H9 (cell line): Measurements from ENCODE around the gene PMIS2. TPM values are rescaled to one million over a fixed set of nuclear protein-coding genes. Genes with fewer than 3 reads are reported as not detected.
A peak's percentile ranks its signal among the peaks of the same experiment; 100 is the strongest.

ENCODE experiments used
- DNase-seq: peaks from one replicate; pipeline ENCODE4 v3.0.0-alpha.2; 2017
- H2AFZ ChIP-seq: one replicate; pipeline ENCODE4 v1.6.1; 2013; ENCODE audit warnings: mild to moderate bottlenecking, low read length, control low read depth, moderate library complexity
- H2AK5ac ChIP-seq: 2 replicates; pipeline ENCODE4 v1.6.1; 2013; ENCODE audit warnings: low read length, control low read depth, mixed read lengths; ENCODE audit not compliant: insufficient read length
- H2BK120ac ChIP-seq: one replicate; pipeline ENCODE4 v1.6.1; 2013; ENCODE audit warnings: low read depth, mild to moderate bottlenecking, low read length, control low read depth, inconsistent platforms; ENCODE audit not compliant: poor library complexity, severe bottlenecking
- H2BK12ac ChIP-seq: 2 replicates; pipeline ENCODE4 v1.6.1; 2013; ENCODE audit warnings: low read length, control low read depth, mixed read lengths, low read depth; ENCODE audit not compliant: insufficient read length
- H2BK15ac ChIP-seq: 2 replicates; pipeline ENCODE4 v1.6.1; 2013; ENCODE audit warnings: low read depth, low read length, control low read depth
- H2BK20ac ChIP-seq: one replicate; pipeline ENCODE4 v1.6.1; 2013; ENCODE audit warnings: low read depth, mild to moderate bottlenecking, low read length, control low read depth, inconsistent platforms; ENCODE audit not compliant: poor library complexity, severe bottlenecking
- H2BK5ac ChIP-seq: 2 replicates; pipeline ENCODE4 v1.6.1; 2013; ENCODE audit warnings: low read length, control low read depth, mixed read lengths; ENCODE audit not compliant: insufficient read length
- H3K14ac ChIP-seq: 2 replicates; pipeline ENCODE4 v1.6.1; 2013; ENCODE audit warnings: low read length, control low read depth; ENCODE audit not compliant: insufficient read depth
- H3K18ac ChIP-seq: 2 replicates; pipeline ENCODE4 v1.6.1; 2013; ENCODE audit warnings: low read depth, mild to moderate bottlenecking, mixed read lengths, low read length, control low read depth; ENCODE audit not compliant: insufficient read length
- H3K23ac ChIP-seq: 2 replicates; pipeline ENCODE4 v1.6.1; 2013; ENCODE audit warnings: low read length, control low read depth, mixed read lengths, low read depth; ENCODE audit not compliant: insufficient read length
- H3K23me2 ChIP-seq: 2 replicates; pipeline ENCODE4 v1.6.1; 2013; ENCODE audit warnings: low read depth, mild to moderate bottlenecking, mixed read lengths, low read length, control low read depth; ENCODE audit not compliant: insufficient read length, poor library complexity, severe bottlenecking
- H3K27ac ChIP-seq: 2 replicates; pipeline ENCODE4 v1.5.1; 2013; ENCODE audit warnings: low read length, control low read depth, mixed read lengths, low read depth; ENCODE audit not compliant: insufficient read length
- H3K27me3 ChIP-seq: 2 replicates; pipeline ENCODE4 v1.6.1; 2013; ENCODE audit warnings: low read length, control low read depth, inconsistent platforms; ENCODE audit not compliant: insufficient read depth
- H3K4ac ChIP-seq: 2 replicates; pipeline ENCODE4 v1.6.1; 2013; ENCODE audit warnings: low read depth, mild to moderate bottlenecking, control low read depth, inconsistent platforms, low read length, moderate library complexity
- H3K4me1 ChIP-seq: 2 replicates; pipeline ENCODE4 v1.6.1; 2013; ENCODE audit warnings: low read length, control low read depth, inconsistent platforms; ENCODE audit not compliant: insufficient read depth
- H3K4me2 ChIP-seq: 2 replicates; pipeline ENCODE4 v1.6.1; 2013; ENCODE audit warnings: low read length, control low read depth, mixed read lengths; ENCODE audit not compliant: insufficient read length, insufficient read depth
- H3K56ac ChIP-seq: 2 replicates; pipeline ENCODE4 v1.6.1; 2013; ENCODE audit warnings: low read depth, mild to moderate bottlenecking, mixed read lengths, low read length, control low read depth; ENCODE audit not compliant: insufficient read length
- H3K79me1 ChIP-seq: 2 replicates; pipeline ENCODE4 v1.6.1; 2013; ENCODE audit warnings: low read depth, mild to moderate bottlenecking, moderate library complexity, low read length, control low read depth, inconsistent platforms; ENCODE audit not compliant: insufficient read depth, poor library complexity, severe bottlenecking
- H3K79me2 ChIP-seq: 2 replicates; pipeline ENCODE4 v1.6.1; 2013; ENCODE audit warnings: low read length, control low read depth, inconsistent platforms; ENCODE audit not compliant: insufficient read depth
- H3K9ac ChIP-seq: 2 replicates; pipeline ENCODE4 v1.6.1; 2013; ENCODE audit warnings: low read length, control low read depth, mixed read lengths; ENCODE audit not compliant: insufficient read length; ENCODE audit errors: extremely low read depth
- H3K9me3 ChIP-seq: one replicate; pipeline ENCODE4 v1.6.1; 2013; ENCODE audit warnings: low read depth, low read length, inconsistent platforms; ENCODE audit not compliant: control insufficient read depth
- H3T11ph ChIP-seq: one replicate; pipeline ENCODE4 v1.6.1; 2013; ENCODE audit warnings: mild to moderate bottlenecking, low read length, control low read depth, inconsistent platforms
- H4K20me1 ChIP-seq: one replicate; pipeline ENCODE4 v1.6.1; 2013; ENCODE audit not compliant: control insufficient read depth, insufficient read length, insufficient read depth
- H4K5ac ChIP-seq: 2 replicates; pipeline ENCODE4 v1.6.1; 2013; ENCODE audit warnings: low read depth, mild to moderate bottlenecking, mixed read lengths, low read length, control low read depth; ENCODE audit not compliant: insufficient read length
- H4K8ac ChIP-seq: replicated peaks from 2 replicates; pipeline ENCODE4 v1.6.1; 2013; ENCODE audit warnings: low read length, control low read depth, mixed read lengths, low read depth; ENCODE audit not compliant: insufficient read length
- H4K91ac ChIP-seq: 2 replicates; pipeline ENCODE4 v1.6.1; 2013; ENCODE audit warnings: low read depth, mild to moderate bottlenecking, moderate library complexity, mixed read lengths, low read length, control low read depth; ENCODE audit not compliant: insufficient read length
- H3K27ac Mint-ChIP-seq, 3 experiments: 2 replicates in 2 of 3; 3 replicates in 1 of 3; pipeline ENCODE4 v1.8.0; 2020 to 2021; ENCODE audit warnings: mixed read lengths in 3 of 3, mild to moderate bottlenecking in 1 of 3, moderate library complexity in 1 of 3
- H3K27me3 Mint-ChIP-seq: 2 replicates; pipeline ENCODE4 v1.8.0; 2021; ENCODE audit warnings: low read depth, mild to moderate bottlenecking, moderate library complexity, mixed read lengths
- H3K36me3 Mint-ChIP-seq, 3 experiments: 2 replicates in 2 of 3; 3 replicates in 1 of 3; pipeline ENCODE4 v1.8.0; 2020 to 2021; ENCODE audit warnings: low read depth in 3 of 3, mixed read lengths in 3 of 3; ENCODE audit not compliant: insufficient read depth in 1 of 3
- H3K4me1 Mint-ChIP-seq, 2 experiments: 2 replicates each; pipeline ENCODE4 v1.8.0; 2020; ENCODE audit warnings: mixed read lengths in 2 of 2
- H3K4me3 Mint-ChIP-seq, 2 experiments: 2 replicates in 1 of 2; 3 replicates in 1 of 2; pipeline ENCODE4 v1.8.0; 2020 to 2021; ENCODE audit warnings: mild to moderate bottlenecking in 2 of 2, mixed read lengths in 2 of 2, moderate library complexity in 1 of 2
- H3K9me3 Mint-ChIP-seq, 2 experiments: 2 replicates in 1 of 2; 3 replicates in 1 of 2; pipeline ENCODE4 v1.8.0; 2020; ENCODE audit warnings: mild to moderate bottlenecking in 2 of 2, mixed read lengths in 2 of 2, moderate library complexity in 1 of 2
- CTCF ChIP-seq: fragments of 200-600 bp; sonication (generic); conservative IDR thresholded peaks from 3 replicates; pipeline ENCODE4 v1.8.0; 2021; ENCODE audit warnings: antibody characterized with exemption, mild to moderate bottlenecking
- WGBS: extraction: QIAGEN DNeasy Blood & Tissue Kit; methylation state at CpG from one replicate; pipeline ENCODE4 v1.1.7; 2013; ENCODE audit warnings: missing lambda C conversion rate, low lambda C conversion rate, mixed read lengths; ENCODE audit not compliant: insufficient read length; ENCODE audit errors: extremely low coverage; 5-methylcytosine and 5-hydroxymethylcytosine counted together
- total RNA-seq: library from RNA; stranded (reverse); gene quantifications from 2 replicates; pipeline ENCODE4 v1.2.1, GENCODE V29; 2021

Gene PMIS2
- total RNA-seq, 1 experiment from 2014 or later, result not detected

GRCh38 chr19:35628565-35629331 lies 42.8 kb downstream of the PMIS2 start, which contains the start of gene RBM42:
Gene RBM42 (plus strand): TSS chr19:35629036. CDS start chr19:35629154, 118 bp downstream.
- H3K4me1 ChIP-seq, result peaks cover 2% of the 10 kb centered on the region; the same call in 1 of the 2 replicates
- WGBS, result no CpG with 5 or more reads among the region's 56 CpGs
- H2BK15ac ChIP-seq, result no peak within 1 kb of the TSS
- H3K14ac ChIP-seq, result no peak within 1 kb of the TSS; the same call in 1 of the 2 replicates
- H3K23ac ChIP-seq, result no peak within 1 kb of the TSS
- H2AK5ac ChIP-seq, result no peak within 1 kb of the TSS
- H3K9me3 ChIP-seq, result no peaks in the 10 kb centered on the region
- no peak within 1 kb of the TSS for H2AFZ ChIP-seq
- H4K20me1 ChIP-seq, result no peaks in the 10 kb centered on the region
- no peak within 1 kb of the TSS for H3T11ph ChIP-seq
- no peak within 1 kb of the TSS for H4K8ac ChIP-seq
- no peak within 1 kb of the TSS for H2BK5ac ChIP-seq
- Mint-ChIP-seq H3K27me3 (peaks cover 2% of the 10 kb centered on the region; the same call in 1 of the 2 replicates), H3K4me1 (peaks cover 5 to 8% of the 10 kb centered on the region in 2 experiments), H3K27ac (peak within 1 kb of the TSS; percentile 81 to 98 (median 94); a peak in 6 of 7 replicates), H3K4me3 (peak within 1 kb of the TSS; percentile 96), H3K36me3 (peaks cover 21 to 35% (median 32%) of the 10 kb centered on the region in 3 experiments), H3K9me3 (no peaks in the 10 kb centered on the region)
- peak within 1 kb of the TSS; percentile 77 for H3K9ac ChIP-seq
- no peak within 1 kb of the TSS for H3K18ac ChIP-seq
- H3K27ac ChIP-seq, result no peak within 1 kb of the TSS
- no peak for TF ChIP-seq CTCF
- peak within 1 kb of the TSS; percentile 99 for H3K4me2 ChIP-seq
- no peaks in the 10 kb centered on the region for H3K79me1 ChIP-seq
- no peak within 1 kb of the TSS for H4K91ac ChIP-seq
- H2BK20ac ChIP-seq, result no peak within 1 kb of the TSS
- H4K5ac ChIP-seq, result no peak within 1 kb of the TSS
- H2BK120ac ChIP-seq, result no peak within 1 kb of the TSS
- no peaks in the 10 kb centered on the region; the same call in 1 of the 2 replicates for H3K79me2 ChIP-seq
- H2BK12ac ChIP-seq, result no peak within 1 kb of the TSS
- no peaks in the 10 kb centered on the region for H3K27me3 ChIP-seq
- H3K23me2 ChIP-seq, result peaks cover 3% of the 10 kb centered on the region
- DNase-seq, result peak; percentile 99
- no peak within 1 kb of the TSS for H3K4ac ChIP-seq
- H3K56ac ChIP-seq, result no peak within 1 kb of the TSS
